GM19468 (cell line): ENCODE results near the gene OR7E24.
"Not testable (repeated sequence)": the region's sequence is repeated elsewhere in the genome, so short reads cannot be mapped to it uniquely, and the experiment has no call there.

Experiments
- ATAC-seq: cut with Tn5 transposase; IDR thresholded peaks from one replicate; pipeline ENCODE4 v1.9.1; 2021; ENCODE audit warnings: mild to moderate bottlenecking, moderate library complexity, moderate number of reproducible peaks; ENCODE audit not compliant: unreplicated experiment; ENCODE audit errors: extremely low read depth

The OR7E24 gene

GRCh38 chr19:9250630-9251029 is at the start of gene OR7E24:
OR7E24 (plus strand) TSS chr19:9250930; CDS start chr19:9251044, 114 bp downstream.
- ATAC-seq = no peak

- no peak for ATAC-seq
Observed at GRCh38 chr19:9205501-9206113, 45.1 kb upstream of the OR7E24 start.

GRCh38 chr19:9219489-9219888 is 31.2 kb upstream of the OR7E24 start, which contains the start of gene OR7D4:
OR7D4 (minus strand) TSS chr19:9219589; CDS start chr19:9214837, 4,752 bp downstream.
- ATAC-seq = no peak

- ATAC-seq = no peak
Observed at GRCh38 chr19:9251236-9251635, 506 bp downstream of the OR7E24 start.

GRCh38 chr19:9283485-9283884 is 32.8 kb downstream of the OR7E24 start:
- ATAC-seq = not testable (repeated sequence)

- no peak for ATAC-seq
Observed at GRCh38 chr19:9289231-9289884, 38.6 kb downstream of the OR7E24 start.

- ATAC-seq = no peak
Observed at GRCh38 chr19:9295411-9295849, 44.7 kb downstream of the OR7E24 start.

- ATAC-seq = no peak
Observed at GRCh38 chr19:9296336-9296735, 45.6 kb downstream of the OR7E24 start.
